Nucleus accumbens (tissue), 56 donors: ENCODE results near the gene CCL8.
A peak's percentile ranks its signal among the peaks of the same experiment; 100 is the strongest.

Source experiments
- DNase-seq, 56 donors: peaks; one replicate each; lab custom pipeline; 2025; lab: John Stamatoyannopoulos, UW

Gene CCL8

DNA sequence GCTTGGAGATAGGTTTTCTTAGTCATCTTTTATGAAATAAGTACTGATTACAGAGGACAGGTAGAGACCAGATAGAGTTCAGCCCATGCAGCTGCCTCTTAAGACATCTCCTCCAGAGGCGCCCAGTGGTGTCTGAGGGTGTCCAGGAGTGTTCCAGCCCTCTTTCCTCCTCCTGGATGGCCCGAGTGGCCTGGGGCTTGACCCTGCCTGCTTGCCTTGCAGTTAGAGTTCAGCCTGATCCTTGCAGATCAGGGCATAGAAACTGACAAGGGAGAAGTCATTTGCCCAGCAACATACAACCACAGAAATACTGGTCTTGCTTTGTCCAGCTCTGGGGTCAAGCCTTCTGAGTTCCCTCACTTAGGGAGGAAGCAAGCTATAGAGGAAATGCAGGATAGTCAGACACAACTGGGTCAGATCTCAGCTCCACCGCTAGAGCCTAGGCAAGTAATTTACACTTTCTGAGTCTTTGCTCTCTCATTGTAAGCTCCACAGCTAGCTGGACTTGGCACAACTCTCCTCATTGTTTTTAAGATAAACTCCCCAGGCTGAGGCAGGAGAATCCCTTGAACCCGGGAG lies 47.4 kb downstream of the CCL8 start:
- DNase-seq: peak in 1 of 56 donors; percentile 9

DNA sequence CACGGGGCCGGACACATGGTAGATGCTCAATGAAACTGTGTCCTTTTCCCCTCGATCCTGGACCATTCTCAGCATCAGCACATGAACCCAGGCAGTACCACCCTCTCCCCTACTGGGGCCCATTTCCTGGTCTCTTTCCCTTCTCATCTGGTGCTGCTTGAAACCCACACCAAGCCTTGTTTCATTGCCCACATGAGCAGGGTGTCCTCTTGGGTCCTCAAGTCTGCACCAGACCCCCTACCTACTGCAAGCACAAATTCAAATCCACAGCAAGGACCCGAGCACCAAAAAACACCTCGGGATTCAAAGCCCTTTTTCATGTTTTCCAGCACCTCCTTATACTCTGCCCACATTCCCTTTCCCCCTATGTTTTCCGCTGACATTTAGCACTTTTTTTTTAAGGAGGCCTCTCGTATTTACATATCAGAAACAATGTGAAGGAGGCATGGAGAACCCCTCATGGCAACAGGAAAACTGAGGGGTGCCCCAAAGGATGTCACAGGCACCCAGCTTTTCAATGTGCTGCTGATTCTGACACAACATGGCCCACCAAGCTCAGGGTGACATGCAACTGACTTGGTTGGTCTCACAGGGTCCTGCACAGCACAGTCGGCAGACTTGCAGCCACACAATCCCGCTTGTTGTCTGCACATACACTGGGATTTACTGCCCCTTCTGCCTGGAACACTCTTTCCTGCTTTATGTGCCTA lies 48.4 kb downstream of the CCL8 start:
- DNase-seq: no peak

DNA sequence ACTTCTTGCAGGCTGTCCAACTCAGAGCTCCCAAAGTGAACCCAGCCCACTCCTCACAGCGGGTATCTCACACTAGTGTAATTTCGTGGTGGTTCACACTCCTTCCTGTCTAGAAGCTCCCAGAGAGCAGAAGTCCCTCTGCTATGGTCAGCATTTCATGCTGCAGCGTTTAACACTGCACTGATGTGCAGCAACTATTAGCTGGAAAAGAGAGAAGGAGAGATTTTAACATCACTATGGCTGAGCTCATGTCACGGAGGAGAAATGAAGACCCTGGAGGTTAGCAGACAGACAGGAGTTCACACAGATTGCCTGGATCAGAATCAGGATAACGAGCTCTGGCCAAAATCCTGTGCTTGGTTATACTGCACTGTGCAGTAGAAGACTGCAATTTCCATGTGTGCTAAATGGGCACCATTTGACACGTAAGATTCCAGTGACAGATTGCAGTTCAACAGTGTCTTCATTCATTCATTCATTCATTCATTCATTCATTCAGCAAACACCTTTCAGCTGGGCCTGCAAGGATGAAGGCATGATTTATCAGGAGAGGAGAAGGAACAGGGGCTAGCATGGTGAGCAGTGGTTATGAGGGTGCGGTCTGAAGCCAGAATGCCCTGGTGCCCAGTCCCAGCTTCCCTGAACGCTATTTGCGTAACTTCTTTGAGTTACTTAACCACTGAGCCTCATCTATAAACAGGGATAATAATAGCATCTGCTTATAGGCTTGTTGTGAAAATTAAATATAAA lies 49.1 kb downstream of the CCL8 start:
- DNase-seq: no peak

DNA sequence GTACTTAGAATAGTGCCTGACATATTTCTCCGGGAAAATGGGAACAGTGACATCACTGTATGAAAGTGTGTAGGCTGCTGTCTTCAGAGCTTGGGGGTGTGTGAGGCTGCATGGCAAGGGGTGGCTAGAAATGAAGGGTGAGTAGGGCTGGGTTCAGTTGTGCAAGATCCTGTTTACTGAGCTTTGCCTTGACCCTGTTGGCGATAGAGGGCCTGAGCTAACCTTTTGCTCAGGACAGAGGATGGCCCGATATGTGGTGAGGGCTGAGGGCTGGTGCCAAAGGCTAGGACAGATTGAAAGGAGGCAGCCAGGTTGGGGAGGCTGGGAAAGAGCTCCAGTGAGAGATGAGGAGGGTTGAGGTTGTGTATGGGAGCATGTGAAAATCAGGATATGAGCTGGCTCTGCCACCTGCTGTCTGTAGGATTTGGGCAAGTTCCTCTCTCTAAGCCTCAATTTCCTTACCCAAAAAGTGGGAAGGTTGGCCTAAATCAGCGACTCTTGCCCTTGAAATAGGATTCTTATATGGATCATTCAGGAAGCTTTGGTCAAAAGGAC lies 49.8 kb downstream of the CCL8 start:
- peak in 6 of 56 donors; percentile 5 to 36 (median 14) for DNase-seq

DNA sequence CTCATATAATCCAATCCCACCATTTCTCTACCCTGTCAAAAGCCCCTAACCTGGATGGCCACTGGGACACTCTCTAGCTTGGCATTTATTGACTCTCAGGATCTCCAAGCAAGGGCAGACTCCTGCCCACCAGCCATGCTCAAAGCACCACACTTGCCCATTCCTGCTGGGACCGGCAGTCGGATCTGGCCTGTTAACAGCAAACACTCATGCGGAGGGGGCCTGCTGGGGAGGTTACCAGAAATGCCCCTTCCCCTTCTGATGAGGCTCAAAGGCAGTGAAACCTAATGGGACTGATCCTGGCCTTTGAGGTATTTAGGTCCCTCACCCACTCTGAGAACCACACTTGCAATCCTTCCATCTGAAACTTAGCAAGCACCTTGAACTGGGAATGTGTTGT lies 50.3 kb downstream of the CCL8 start:
- no peak for DNase-seq

DNA sequence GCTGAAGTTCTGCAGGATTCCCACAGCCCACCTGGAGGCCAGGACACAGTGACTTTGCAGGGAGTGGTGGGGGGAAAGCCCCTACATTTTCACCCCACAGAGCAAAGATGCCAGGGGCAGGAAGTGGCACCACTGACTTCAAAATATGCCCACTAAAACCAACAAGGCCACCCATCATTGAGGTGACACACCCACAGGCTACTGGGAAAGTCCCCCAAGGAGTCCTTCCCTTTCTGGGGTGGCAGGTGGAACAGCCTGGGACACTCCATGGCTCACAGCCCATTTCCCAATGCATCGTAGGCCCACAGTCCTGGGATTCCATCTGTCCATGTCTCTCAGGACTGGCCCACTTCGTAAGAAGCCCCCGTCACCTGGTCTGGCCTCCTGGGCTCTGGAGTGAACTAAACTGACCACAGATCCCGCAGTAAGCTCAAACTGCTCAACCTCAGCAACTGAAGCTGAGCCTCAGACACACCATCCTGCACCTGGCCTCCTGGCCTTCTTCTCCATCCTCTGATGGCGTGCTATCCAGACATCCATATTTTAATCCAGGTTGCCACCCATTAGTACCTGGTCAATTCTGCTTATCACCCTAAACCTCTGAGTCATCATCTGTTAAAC lies 51.3 kb downstream of the CCL8 start:
- no peak for DNase-seq

DNA sequence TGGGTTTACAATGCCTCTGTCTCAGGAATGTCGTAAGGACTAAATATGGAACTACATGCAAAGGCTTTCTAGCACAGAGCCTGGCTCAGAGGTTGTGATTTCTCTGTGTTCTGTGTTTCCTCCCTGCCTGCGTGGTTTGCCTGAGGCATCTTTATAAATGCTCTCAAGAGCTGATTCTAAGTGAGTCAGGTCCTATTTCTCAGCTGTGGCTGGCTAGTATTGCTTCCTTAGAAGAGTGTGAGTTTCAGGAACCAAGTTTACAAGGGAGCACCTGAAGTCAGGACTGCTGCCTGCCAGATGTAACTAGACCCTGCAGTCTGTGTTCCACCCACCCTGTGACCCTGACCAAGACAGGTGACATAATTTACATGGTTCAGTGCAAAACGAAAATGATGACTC lies 51.8 kb downstream of the CCL8 start:
- DNase-seq: peak in 9 of 56 donors; percentile 17 to 64 (median 32)
